SH-SY5Y (cell line): ENCODE data around the gene TSPAN18.

ENCODE experiments used
- GATA2 ChIP-seq: IDR thresholded peaks from 2 replicates; pipeline ENCODE4 v1.6.1; 2011; ENCODE audit warnings: mild to moderate bottlenecking, low read depth, low read length
- GATA3 ChIP-seq: IDR thresholded peaks from 2 replicates; pipeline ENCODE4 v1.6.1; 2011; ENCODE audit warnings: low read depth, mild to moderate bottlenecking, low read length, moderate library complexity

Gene TSPAN18

GRCh38 chr11:44795803-44796535, 69.2 kb downstream of the TSPAN18 start:
- no peak for TF ChIP-seq GATA2
- no peak for TF ChIP-seq GATA3

- TF ChIP-seq GATA2, result no peak
- TF ChIP-seq GATA3, result no peak
Observed at GRCh38 chr11:44797051-44797450, 70.3 kb downstream of the TSPAN18 start.

- TF ChIP-seq GATA3 (no peak), GATA2 (no peak)
Observed at GRCh38 chr11:44797886-44798606, 71.3 kb downstream of the TSPAN18 start.

GRCh38 chr11:44798607-44798972, 71.8 kb downstream of the TSPAN18 start:
- TF ChIP-seq GATA2 (no peak), GATA3 (no peak)

- TF ChIP-seq GATA3, result no peak
- no peak for TF ChIP-seq GATA2
Observed at GRCh38 chr11:44799012-44799411, 72.2 kb downstream of the TSPAN18 start.

- TF ChIP-seq GATA3 (no peak), GATA2 (no peak)
Observed at GRCh38 chr11:44802347-44802746, 75.6 kb downstream of the TSPAN18 start.

- no peak for TF ChIP-seq GATA2
- no peak for TF ChIP-seq GATA3
Observed at GRCh38 chr11:44803009-44803408, 76.2 kb downstream of the TSPAN18 start.

GRCh38 chr11:44804449-44805437, 78.0 kb downstream of the TSPAN18 start:
- TF ChIP-seq GATA2, result no peak
- no peak for TF ChIP-seq GATA3

GRCh38 chr11:44805596-44805995, 78.8 kb downstream of the TSPAN18 start:
- no peak for TF ChIP-seq GATA2
- TF ChIP-seq GATA3, result no peak

- TF ChIP-seq GATA3, result no peak
- TF ChIP-seq GATA2, result no peak
Observed at GRCh38 chr11:44808053-44808753, 81.4 kb downstream of the TSPAN18 start.

GRCh38 chr11:44809283-44809682, 82.5 kb downstream of the TSPAN18 start:
- no peak for TF ChIP-seq GATA3
- no peak for TF ChIP-seq GATA2

GRCh38 chr11:44811841-44812448, 85.2 kb downstream of the TSPAN18 start:
- TF ChIP-seq GATA3 (no peak), GATA2 (no peak)

GRCh38 chr11:44812971-44813370, 86.2 kb downstream of the TSPAN18 start:
- no peak for TF ChIP-seq GATA3
- TF ChIP-seq GATA2, result no peak

- no peak for TF ChIP-seq GATA2
- TF ChIP-seq GATA3, result no peak
Observed at GRCh38 chr11:44813401-44813800, 86.6 kb downstream of the TSPAN18 start.

GRCh38 chr11:44814881-44815592, 88.3 kb downstream of the TSPAN18 start:
- no peak for TF ChIP-seq GATA3
- no peak for TF ChIP-seq GATA2
